WTC11 (cell line): ENCODE measurements around the gene RNF182. TPM values are rescaled to one million over a fixed set of nuclear protein-coding genes. Genes with fewer than 3 reads are reported as not detected.

Experiments
- ATAC-seq: fragments of 200-7000 bp; cut with Tn5 transposase; 2 replicates; pipeline ENCODE4 v1.10.0; 2021; ENCODE audit warnings: mild to moderate bottlenecking, moderate library complexity
- CTCF ChIA-PET: fragments of 300-600 bp; sonication (Branson Sonifier 250); formaldehyde crosslinking; loops from one replicate; lab custom pipeline; 2021; ENCODE audit warnings: antibody characterized with exemption; lab: Charles Lee
- POLR2A ChIA-PET: fragments of 350-600 bp; sonication (Branson Sonifier 250); formaldehyde crosslinking; loops from one replicate; lab custom pipeline; 2021; ENCODE audit warnings: antibody characterized with exemption; lab: Charles Lee
- DNase-seq: peaks from one replicate; pipeline ENCODE4 v3.0.0; 2021; ENCODE audit warnings: low spot score
- H3K27ac Mint-ChIP-seq: 2 replicates; pipeline ENCODE4 v1.8.0; 2021; ENCODE audit warnings: mixed read lengths
- H3K27me3 Mint-ChIP-seq: 2 replicates; pipeline ENCODE4 v1.8.0; 2021; ENCODE audit warnings: low read depth, mild to moderate bottlenecking, moderate library complexity, mixed read lengths
- H3K36me3 Mint-ChIP-seq: 2 replicates; pipeline ENCODE4 v1.8.0; 2021; ENCODE audit warnings: mixed read lengths
- H3K4me1 Mint-ChIP-seq: 2 replicates; pipeline ENCODE4 v1.8.0; 2022; ENCODE audit warnings: mixed read lengths
- H3K4me3 Mint-ChIP-seq: 2 replicates; pipeline ENCODE4 v1.8.0; 2021; ENCODE audit warnings: mild to moderate bottlenecking, moderate library complexity, mixed read lengths
- H3K9me3 Mint-ChIP-seq: 2 replicates; pipeline ENCODE4 v1.8.0; 2021; ENCODE audit warnings: mixed read lengths
- CDX4 ChIP-seq: fragments of 250-450 bp; sonication (Bioruptor Pico); IDR thresholded peaks from 2 replicates; pipeline ENCODE4 v1.9.0; 2021; ENCODE audit warnings: moderate library complexity, mild to moderate bottlenecking, inconsistent platforms, borderline replicate concordance
- E2F1 ChIP-seq: sonication (generic); formaldehyde crosslinking; IDR thresholded peaks from 2 replicates; pipeline ENCODE4 v1.8.0; 2022; ENCODE audit warnings: mild to moderate bottlenecking, missing genetic modification reagents
- E2F4 ChIP-seq: sonication (generic); formaldehyde crosslinking; IDR thresholded peaks from 2 replicates; pipeline ENCODE4 v1.8.1; 2022; ENCODE audit warnings: low read depth, mild to moderate bottlenecking, moderate library complexity, missing genetic modification reagents, borderline replicate concordance
- E2F5 ChIP-seq: sonication (generic); formaldehyde crosslinking; IDR thresholded peaks from 2 replicates; pipeline ENCODE4 v1.8.1; 2022; ENCODE audit warnings: mild to moderate bottlenecking, moderate library complexity, missing genetic modification reagents
- ELF4 ChIP-seq: sonication (generic); formaldehyde crosslinking; IDR thresholded peaks from 2 replicates; pipeline ENCODE4 v1.8.1; 2022; ENCODE audit warnings: low read depth, mild to moderate bottlenecking, moderate library complexity, missing genetic modification reagents
- ERG ChIP-seq: fragments of 250-450 bp; sonication (Bioruptor Pico); IDR thresholded peaks from 2 replicates; pipeline ENCODE4 v1.8.0; 2021; ENCODE audit warnings: mild to moderate bottlenecking
- ESRRA ChIP-seq: sonication (generic); formaldehyde crosslinking; IDR thresholded peaks from 2 replicates; pipeline ENCODE4 v1.8.1; 2022; ENCODE audit warnings: mild to moderate bottlenecking, missing genetic modification reagents, borderline replicate concordance
- GABPB1 ChIP-seq: sonication (generic); formaldehyde crosslinking; IDR thresholded peaks from 2 replicates; pipeline ENCODE4 v1.8.1; 2023; ENCODE audit warnings: mild to moderate bottlenecking, missing genetic modification reagents
- IRF2 ChIP-seq: sonication (generic); formaldehyde crosslinking; IDR thresholded peaks from 2 replicates; pipeline ENCODE4 v1.8.0; 2022; ENCODE audit warnings: low read depth, missing genetic modification reagents, borderline replicate concordance
- NFE2L1 ChIP-seq: sonication (generic); formaldehyde crosslinking; IDR thresholded peaks from 2 replicates; pipeline ENCODE4 v1.8.1; 2023; ENCODE audit warnings: missing genetic modification reagents
- PRDM15 ChIP-seq: sonication (generic); formaldehyde crosslinking; IDR thresholded peaks from 2 replicates; pipeline ENCODE4 v1.8.0; 2022; ENCODE audit warnings: missing genetic modification reagents
- USF1 ChIP-seq: sonication (generic); formaldehyde crosslinking; IDR thresholded peaks from 2 replicates; pipeline ENCODE4 v1.8.0; 2022; ENCODE audit warnings: mild to moderate bottlenecking, missing genetic modification reagents
- ZBTB43 ChIP-seq: sonication (generic); formaldehyde crosslinking; IDR thresholded peaks from 2 replicates; pipeline ENCODE4 v1.8.1; 2023; ENCODE audit warnings: mild to moderate bottlenecking, missing genetic modification reagents
- ZNF121 ChIP-seq: sonication (generic); formaldehyde crosslinking; IDR thresholded peaks from 2 replicates; pipeline ENCODE4 v1.8.0; 2023; ENCODE audit warnings: missing genetic modification reagents
- ZNF219 ChIP-seq: sonication (generic); formaldehyde crosslinking; IDR thresholded peaks from 2 replicates; pipeline ENCODE4 v1.8.0; 2023; ENCODE audit warnings: missing genetic modification reagents, mild to moderate bottlenecking, borderline replicate concordance
- ZNF317 ChIP-seq: sonication (generic); formaldehyde crosslinking; IDR thresholded peaks from 2 replicates; pipeline ENCODE4 v1.8.1; 2023; ENCODE audit warnings: low read depth, mild to moderate bottlenecking, moderate library complexity, missing genetic modification reagents, borderline replicate concordance
- ZNF423 ChIP-seq: fragments of 250-450 bp; sonication (Bioruptor Pico); IDR thresholded peaks from 2 replicates; pipeline ENCODE4 v2.1.2; 2022; ENCODE audit warnings: mild to moderate bottlenecking, moderate library complexity
- total RNA-seq: library from RNA; stranded (reverse); gene quantifications from 3 replicates; pipeline ENCODE4 v1.2.3, GENCODE V29; 2021

RNF182 gene
- total RNA-seq, 1 experiment from 2014 or later: 6.7 TPM

- no peaks in the 10 kb centered on the region for H3K9me3 Mint-ChIP-seq
- no peaks in the 10 kb centered on the region for H3K36me3 Mint-ChIP-seq
- ChIA-PET POLR2A (no interaction called here), CTCF (interaction anchor here (0.7 to 1.4 kb wide), 3 partner anchors 10 to 148 kb away, joined by 3 read pairs; no protein-coding TSS in a partner anchor)
- H3K27me3 Mint-ChIP-seq: peaks cover 32% of the 10 kb centered on the region
- no peak overlapping the region for H3K27ac Mint-ChIP-seq
- TF ChIP-seq CDX4 (no peak), IRF2 (CRISPR knock-in tag) (no peak), E2F4 (CRISPR knock-in tag) (no peak), ZNF121 (CRISPR knock-in tag) (no peak), ZBTB43 (no peak), NFE2L1 (CRISPR knock-in tag) (no peak), E2F5 (CRISPR knock-in tag) (no peak), ELF4 (CRISPR knock-in tag) (no peak), GABPB1 (CRISPR knock-in tag) (no peak), ZNF423 (CRISPR knock-in tag) (no peak), PRDM15 (CRISPR knock-in tag) (no peak), E2F1 (no peak), ZNF219 (CRISPR knock-in tag) (no peak), ERG (CRISPR knock-in tag) (no peak), USF1 (CRISPR knock-in tag) (no peak), ZNF317 (no peak), ESRRA (CRISPR knock-in tag) (no peak)
- DNase-seq (no peak), ATAC-seq (no peak)
- peaks cover 20% of the 10 kb centered on the region for H3K4me1 Mint-ChIP-seq
- H3K4me3 Mint-ChIP-seq: no peak overlapping the region
Measured at GRCh38 chr6:13918686-13919250, 6.0 kb upstream of the RNF182 start.
